Epidermal melanocyte (primary cell): ENCODE data around the gene PRR13.

ENCODE experiments used
- DNase-seq: peaks from one replicate; pipeline ENCODE4 v3.0.0; 2011; ENCODE audit warnings: low spot score; ENCODE audit not compliant: insufficient read length

PRR13 gene

DNA sequence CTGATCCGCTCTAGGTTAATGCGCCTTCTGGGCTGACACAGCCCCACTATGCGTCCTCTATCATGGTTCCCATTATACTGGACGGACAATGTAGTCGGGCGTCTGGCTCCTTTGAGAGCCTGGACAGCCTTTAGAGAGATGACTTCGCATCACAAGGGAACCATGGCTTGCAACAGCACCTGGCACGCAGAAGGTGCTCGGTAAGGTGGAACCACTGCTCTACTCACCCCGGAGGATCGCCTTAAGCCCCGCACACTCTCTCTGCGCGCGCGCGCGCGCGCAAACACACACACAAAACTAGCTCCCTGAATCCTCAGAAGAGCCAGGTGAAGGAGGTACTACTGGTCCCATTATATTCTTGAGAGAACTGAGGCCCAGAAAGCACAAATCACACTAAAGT is 50.7 kb downstream of the PRR13 start:
- DNase-seq = no peak

DNA sequence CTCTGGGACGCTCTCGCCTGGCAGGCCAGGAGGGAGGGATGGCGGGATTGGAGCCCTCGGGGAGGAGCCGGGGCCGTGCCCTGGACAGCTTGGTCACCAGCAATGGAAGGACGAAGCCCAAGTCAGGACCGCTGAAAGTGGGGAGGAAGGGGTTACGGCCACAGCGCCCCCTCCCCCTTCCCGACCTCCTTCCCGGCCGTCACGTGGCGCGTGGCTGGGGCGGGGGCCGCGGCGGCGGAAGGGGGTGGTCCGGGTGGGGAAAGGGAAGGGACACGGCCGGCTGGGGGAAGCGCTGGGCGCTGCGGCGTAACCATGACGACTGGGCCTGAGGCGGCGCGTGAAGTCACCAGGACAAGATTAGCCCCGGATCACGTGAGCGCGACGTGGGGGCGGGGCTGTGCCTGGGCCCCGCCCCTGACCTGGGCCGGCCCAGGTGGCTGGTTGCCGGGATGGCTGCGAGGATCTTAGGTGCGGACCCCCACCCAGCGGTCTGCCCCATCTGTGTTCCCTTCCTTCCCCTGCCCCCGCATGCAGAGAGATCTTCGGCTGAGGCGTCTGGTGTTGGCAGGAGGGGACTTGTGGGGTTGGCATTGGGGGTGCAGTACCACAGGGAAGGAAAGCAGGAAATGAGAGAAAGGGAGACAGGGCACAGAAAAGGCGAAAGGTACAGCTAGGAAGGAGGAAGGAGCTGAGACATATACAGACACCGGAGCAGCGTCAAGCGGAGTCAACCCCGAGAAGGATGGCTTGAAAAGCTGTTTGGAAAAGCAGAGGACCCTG is 51.5 kb downstream of the PRR13 start:
- peak; percentile 58 for DNase-seq

DNA sequence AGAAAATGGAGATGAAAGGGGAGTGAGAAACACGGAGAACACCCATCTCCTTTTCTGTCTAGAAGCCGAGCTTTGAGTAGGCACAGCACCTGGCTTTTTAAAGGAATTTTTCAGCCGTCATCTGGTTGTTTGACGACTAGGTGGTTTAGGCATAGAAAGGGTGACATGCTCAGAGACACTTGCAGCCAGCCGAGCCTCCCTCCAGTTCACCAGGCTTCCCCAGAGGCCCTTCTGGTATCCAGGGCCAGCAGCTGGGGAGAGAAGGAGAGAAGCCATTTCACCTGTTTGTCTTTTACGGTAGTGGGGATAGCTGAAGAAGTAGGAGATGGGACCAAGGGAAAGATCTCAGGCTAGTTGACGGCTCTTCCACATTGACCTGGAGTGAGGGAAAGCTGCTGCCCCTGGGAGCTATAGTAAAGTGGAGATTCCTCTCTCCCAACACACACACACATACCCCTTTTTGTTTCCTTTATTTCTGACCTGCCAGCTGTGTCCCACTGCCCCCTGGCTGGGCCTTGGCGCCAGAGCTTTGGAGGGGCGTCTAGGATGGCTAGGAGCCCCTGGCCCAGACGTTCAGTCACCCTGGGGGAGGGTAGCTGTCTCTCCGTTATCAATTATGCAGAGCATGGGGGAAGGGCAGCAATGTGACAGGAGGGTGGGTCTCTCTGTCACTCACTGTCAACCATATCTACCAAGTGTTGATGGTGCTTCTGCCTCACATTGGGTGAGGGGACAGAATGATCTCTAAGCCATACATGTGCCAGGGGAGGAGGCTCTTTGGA is 52.3 kb downstream of the PRR13 start:
- DNase-seq = no peak
